HG02798 (cell line): ENCODE measurements around the gene SH3PXD2A.
A peak's percentile ranks its signal among the peaks of the same experiment; 100 is the strongest.
"Not testable (repeated sequence)": the region's sequence is repeated elsewhere in the genome, so short reads cannot be mapped to it uniquely, and the experiment has no call there.

Experiments used
- ATAC-seq: cut with Tn5 transposase; IDR thresholded peaks from one replicate; pipeline ENCODE4 v1.9.1; 2021; ENCODE audit warnings: mild to moderate bottlenecking; ENCODE audit not compliant: unreplicated experiment, poor library complexity

The SH3PXD2A gene

DNA sequence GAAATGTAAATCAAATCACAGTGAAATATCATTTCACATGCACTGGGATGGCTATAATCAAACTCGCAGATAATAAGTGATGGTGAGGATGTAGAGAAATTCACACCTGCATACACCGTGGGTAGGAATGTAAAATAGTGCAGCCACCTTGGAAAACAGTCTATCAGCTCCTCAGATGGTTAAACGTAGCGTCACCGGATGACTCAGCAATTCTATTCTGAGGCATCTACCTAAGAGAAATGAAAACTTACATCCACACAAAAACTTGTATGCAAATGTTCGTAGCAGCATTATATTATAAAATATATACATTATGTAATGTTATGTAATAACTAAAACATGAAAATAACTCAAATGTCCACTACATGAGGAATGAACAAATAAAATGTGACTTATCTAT lies 38.9 kb downstream of the SH3PXD2A start:
- ATAC-seq: no peak

DNA sequence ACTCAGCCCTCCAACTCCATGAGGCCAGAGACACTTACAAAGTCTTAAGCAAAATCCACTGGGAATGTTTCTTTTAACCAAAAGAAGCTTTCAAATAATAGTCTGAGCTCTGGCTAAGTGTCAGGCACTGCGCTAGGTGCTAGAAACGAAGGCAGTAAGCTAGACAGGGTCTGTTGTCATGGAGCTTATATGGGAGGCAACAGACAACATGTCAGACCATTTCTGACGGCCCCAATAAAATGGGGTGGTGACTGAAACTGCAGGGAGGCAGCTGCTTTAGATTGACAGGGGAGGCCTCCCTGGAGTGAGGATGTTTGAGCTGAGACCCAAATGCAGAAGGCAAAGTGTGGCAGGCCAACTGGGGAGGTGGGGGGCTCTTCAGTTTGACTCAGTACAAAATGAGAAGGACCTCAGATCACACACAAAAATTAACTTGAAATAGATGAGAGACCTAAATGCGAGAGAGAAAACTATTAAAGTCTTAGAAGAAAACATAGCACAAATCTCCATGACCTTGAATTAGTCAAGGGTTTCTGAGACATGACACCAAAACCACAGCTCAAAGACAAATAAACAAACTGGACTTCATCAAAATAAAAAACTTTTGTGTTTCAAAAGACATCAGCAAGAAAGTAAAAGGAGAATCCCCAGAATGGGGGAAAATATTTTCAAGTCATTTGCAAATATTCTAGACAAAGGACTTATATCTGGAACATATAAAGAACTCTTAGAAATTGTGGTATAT lies 40.6 kb downstream of the SH3PXD2A start:
- no peak for ATAC-seq

- ATAC-seq: no peak
Measured at GRCh38 chr10:103814105-103814504, 41.3 kb downstream of the SH3PXD2A start.

DNA sequence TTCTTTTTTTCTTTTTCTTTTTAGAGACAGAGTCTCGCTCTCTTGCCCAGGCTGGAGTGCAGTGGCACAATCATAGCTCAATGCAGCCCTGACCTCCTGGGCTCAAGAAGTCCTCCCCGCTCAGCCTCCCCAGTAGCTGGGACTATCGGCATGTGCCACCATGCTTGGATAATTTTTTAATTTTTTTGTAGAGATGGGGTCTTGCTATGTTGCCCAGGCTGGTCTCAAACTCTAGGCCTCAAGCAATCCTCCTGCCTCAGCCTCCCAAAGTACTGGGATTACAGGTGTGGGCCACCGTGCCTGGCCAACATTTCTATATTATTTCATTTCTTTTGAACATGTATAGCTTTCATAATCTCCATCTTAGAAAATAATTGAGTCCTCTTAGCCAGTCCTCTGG lies 42.1 kb downstream of the SH3PXD2A start:
- ATAC-seq: not testable (repeated sequence)

DNA sequence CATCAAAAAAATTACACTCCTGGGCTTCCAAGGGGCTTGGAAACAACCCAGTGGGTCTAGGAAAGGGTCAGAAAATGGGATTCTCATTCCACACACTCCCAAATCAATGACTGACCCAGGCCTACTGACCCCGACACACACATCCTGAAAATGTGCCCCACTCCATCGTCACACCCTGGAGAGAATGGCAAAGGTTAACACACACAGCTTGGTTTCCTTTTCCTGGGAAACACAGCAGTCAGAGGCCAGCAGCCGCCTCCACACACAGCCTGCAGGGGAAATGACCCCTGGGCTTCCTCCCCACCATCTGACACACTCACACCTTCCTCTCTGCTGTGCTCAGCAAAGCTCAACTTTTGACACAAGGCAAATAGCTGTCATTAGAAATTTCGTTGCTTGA lies 42.9 kb downstream of the SH3PXD2A start:
- no peak for ATAC-seq

DNA sequence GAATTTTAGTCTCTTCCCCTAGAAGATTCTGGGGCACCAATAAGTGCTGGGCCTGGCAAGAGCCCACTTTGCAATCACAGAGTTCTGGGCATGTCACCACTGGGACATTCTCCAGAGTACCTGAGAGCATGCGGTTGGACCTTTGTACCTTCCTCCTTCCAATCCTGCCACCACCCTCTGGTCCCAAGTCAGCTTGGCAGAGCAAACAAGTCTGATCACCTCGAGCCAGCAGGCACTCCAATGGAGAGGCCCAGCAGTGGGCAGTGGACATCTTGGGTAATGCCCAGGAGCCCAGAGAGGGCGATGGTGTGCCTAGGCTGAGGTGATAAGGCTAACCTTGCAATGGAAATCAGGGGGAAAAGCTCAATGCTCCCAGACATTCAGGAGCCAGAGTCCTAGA lies 43.4 kb downstream of the SH3PXD2A start:
- no peak for ATAC-seq

DNA sequence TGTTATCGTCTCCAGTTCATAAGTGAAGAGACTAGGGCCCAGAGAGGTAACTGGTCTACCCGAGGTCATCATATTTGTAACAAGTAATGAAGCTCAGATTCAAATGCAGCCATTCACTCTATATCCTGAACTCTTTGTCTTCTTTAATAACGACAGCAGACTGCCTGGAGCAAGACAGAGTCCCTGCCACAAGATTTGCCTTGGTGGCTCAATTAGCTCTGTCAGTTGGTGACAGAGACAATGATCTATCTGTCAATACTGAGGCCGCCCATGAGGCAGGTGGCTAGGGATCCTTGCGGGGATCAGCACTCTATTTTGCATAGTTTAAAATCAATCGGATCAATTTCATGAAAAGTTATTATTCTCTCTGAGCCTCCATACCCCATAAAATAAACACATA lies 43.9 kb downstream of the SH3PXD2A start:
- no peak for ATAC-seq

DNA sequence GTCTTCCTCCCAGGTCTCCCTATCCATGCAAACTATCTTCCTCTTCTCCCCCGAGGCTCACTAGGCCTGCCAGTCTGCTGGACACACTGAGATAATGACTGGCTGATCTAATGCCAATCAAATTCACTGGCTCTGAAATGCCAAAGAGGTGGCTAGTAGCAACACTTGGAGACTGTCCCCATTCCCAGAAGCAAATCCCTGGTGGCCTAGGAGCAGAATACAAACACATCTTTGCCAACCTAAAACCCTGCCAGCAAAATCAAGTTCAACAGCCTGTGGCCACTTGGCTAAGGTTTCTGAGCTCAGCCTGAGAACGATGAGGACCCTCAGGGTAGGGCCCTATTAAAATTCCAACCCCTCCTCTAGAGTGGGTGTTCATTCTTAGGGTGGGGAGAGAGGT lies 46.6 kb downstream of the SH3PXD2A start:
- ATAC-seq: no peak

DNA sequence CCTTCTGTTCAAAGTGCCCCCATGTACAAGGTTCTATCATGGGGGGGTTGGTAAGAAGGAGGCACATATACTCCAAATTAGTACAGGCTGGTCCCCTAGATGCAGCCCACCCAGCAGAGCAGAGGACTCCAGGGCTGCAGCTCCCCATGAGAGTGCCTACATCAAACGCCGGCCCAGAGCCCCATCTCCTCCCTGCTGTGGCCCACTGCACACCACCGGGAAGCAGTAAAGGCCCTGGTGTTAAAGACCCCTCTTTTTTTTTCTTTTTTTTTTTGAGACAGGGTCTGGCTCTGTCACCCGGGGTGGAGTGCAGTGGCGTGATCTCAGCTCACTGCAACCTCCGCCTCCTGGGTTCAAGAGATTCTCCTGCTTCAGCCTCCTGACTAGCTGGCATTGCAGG lies 47.4 kb downstream of the SH3PXD2A start:
- no peak for ATAC-seq

DNA sequence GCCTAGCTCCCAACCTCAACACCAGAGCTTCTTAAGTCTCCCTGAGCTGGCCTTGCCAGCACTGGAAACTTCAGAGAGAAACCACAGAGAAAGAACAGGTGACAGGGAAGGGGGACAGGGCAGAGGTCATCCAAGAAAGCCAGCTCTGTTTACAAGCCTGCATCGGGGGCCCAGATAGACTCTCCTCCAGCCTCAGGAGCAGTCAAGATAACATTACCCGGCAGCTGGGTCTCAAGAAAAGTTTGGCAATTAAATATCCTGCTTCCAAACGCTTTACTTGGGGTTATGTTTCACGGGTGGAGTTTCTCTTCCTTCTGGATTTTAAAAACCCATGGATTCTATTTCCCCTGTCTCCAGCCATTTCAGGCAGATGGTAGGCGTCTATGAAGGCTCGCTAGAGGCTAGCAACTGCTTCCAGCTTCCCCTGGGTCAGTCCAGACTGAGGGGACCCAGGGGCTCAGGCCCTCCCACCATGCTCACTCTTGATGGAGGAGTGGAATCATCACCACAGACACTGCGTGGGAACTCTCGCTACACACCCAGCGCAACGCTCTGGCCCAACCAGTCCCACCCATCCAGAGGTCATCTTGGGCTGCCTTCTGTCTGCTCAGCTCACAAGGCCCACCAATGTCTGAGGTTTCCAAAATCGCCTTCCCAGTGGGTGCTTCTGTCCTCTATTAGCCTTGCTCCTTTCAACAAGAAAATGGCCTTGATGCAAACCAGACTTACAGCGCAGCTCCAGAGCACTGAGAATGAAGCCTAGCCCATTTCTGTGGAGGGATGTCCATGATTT lies 48.8 kb downstream of the SH3PXD2A start:
- no peak for ATAC-seq

DNA sequence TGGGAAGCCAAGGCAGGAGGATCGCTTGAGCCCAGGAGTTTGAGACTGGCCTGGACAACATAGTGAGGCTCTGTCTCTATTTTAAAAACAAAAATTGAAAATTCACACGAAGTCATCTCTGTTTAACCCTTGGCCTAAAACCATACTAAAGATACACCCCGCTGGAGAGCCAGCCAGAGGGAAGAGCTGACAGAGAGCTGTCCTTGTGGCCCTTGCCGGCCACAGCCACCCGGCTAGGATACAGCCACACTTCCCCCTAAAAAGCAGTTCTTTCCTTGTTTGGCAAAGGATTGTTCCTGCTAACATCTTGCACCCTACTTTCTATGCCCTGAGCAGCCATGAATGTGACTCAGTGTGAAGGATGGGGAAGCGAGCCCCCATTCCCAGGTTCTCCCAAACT lies 49.6 kb downstream of the SH3PXD2A start:
- no peak for ATAC-seq

- no peak for ATAC-seq
Measured at GRCh38 chr10:103804871-103805270, 50.5 kb downstream of the SH3PXD2A start.

- no peak for ATAC-seq
Measured at GRCh38 chr10:103803941-103804340, 51.4 kb downstream of the SH3PXD2A start.

- ATAC-seq: no peak
Measured at GRCh38 chr10:103802637-103803353, 52.6 kb downstream of the SH3PXD2A start.

GRCh38 chr10:103802081-103802480 lies 53.3 kb downstream of the SH3PXD2A start:
- ATAC-seq: no peak

GRCh38 chr10:103800789-103801540 lies 54.4 kb downstream of the SH3PXD2A start:
- ATAC-seq: peak; percentile 72

GRCh38 chr10:103800089-103800488 lies 55.3 kb downstream of the SH3PXD2A start:
- ATAC-seq: no peak

DNA sequence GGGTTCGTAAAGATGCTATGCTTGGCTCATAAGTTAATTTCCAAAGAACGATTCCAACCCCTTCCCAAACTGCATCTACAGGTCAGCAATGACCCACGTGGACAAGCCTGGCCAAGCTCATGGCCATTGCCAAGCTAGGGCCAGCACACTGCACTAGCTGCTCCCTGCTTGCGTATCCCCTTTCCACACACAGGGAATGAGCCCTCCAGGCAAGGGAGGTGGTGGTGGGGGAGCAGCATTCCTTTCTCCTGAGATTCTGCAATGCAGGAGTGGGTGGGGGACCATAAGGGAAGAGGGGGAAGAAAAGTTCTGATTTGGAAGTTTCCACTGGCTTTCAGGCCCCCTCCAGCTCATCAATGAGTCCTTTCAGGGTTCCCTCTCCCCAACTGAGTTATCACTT lies 56.0 kb downstream of the SH3PXD2A start:
- no peak for ATAC-seq

- ATAC-seq: no peak
Measured at GRCh38 chr10:103798511-103798910, 56.9 kb downstream of the SH3PXD2A start.

- ATAC-seq: no peak
Measured at GRCh38 chr10:103797857-103798256, 57.5 kb downstream of the SH3PXD2A start.
